Astrocyte of the cerebellum (primary cell): ENCODE measurements around the gene PAM16.
A peak's percentile ranks its signal among the peaks of the same experiment; 100 is the strongest.

Experiments
- DNase-seq: peaks from one replicate; pipeline ENCODE4 v3.0.0-alpha.2; 2011; ENCODE audit warnings: low read depth
- H3K4me3 ChIP-seq: 2 replicates; pipeline ENCODE4 v1.5.1; 2011; ENCODE audit warnings: mild to moderate bottlenecking, low read depth, low read length, moderate library complexity
- in situ Hi-C: cut with HindIII; loops from 2 replicates; pipeline ENCODE4 v1.10.0; 2017; ENCODE audit warnings: low sequenced_read_pairs
- TF ChIP-seq, protein P1 (sequence below): IDR thresholded peaks from 2 replicates; pipeline ENCODE4 v1.5.1; 2012; ENCODE audit warnings: low read length, low read depth, moderate library complexity, mild to moderate bottlenecking; ENCODE audit errors: missing control alignments

Gene PAM16

DNA sequence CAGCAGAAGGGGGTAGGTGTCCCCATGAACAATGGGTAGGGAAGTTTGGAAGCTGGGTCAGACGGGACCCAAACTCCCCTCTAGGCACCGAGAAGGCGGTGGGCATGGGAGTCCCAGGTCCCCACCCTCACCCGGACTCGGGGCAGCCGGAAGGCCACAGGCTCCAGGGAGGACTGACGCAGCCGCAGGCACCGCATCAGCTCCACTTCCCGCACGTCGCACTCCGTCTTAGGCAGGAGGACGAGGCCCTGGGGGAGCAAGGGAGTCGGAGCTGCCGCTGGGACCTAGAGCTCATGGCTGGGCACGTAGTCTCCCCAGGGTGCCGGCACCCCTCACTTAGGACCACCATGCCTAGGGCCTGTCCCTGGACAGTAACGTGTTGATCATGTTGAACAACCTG lies 7.1 kb upstream of the PAM16 start:
- TF ChIP-seq, protein P1, sequence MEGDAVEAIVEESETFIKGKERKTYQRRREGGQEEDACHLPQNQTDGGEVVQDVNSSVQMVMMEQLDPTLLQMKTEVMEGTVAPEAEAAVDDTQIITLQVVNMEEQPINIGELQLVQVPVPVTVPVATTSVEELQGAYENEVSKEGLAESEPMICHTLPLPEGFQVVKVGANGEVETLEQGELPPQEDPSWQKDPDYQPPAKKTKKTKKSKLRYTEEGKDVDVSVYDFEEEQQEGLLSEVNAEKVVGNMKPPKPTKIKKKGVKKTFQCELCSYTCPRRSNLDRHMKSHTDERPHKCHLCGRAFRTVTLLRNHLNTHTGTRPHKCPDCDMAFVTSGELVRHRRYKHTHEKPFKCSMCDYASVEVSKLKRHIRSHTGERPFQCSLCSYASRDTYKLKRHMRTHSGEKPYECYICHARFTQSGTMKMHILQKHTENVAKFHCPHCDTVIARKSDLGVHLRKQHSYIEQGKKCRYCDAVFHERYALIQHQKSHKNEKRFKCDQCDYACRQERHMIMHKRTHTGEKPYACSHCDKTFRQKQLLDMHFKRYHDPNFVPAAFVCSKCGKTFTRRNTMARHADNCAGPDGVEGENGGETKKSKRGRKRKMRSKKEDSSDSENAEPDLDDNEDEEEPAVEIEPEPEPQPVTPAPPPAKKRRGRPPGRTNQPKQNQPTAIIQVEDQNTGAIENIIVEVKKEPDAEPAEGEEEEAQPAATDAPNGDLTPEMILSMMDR, result no peak
- in situ Hi-C loops, result no loop called here
- DNase-seq, result no peak
- no peak overlapping the region for H3K4me3 ChIP-seq

DNA sequence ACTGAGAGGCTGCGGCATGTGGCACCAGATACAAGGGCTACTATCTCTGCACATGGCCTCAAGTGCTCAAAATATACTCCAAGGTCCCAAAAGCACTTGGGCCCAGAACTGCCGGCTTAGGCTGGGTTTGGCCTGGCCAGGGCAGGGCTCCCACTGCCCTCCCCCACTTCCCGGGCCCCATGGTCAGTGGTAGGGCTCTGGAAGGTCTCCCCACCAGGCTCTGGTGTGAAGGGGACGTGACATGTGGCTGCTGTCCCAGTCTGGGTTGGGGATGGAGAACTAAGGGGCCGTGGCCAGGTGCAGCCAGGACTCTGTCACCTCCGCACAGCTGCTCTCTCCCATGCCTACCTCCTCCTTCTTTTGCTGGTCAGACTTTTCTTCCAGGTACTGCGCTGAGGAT lies 5.7 kb upstream of the PAM16 start:
- H3K4me3 ChIP-seq, result no peak overlapping the region
- DNase-seq, result no peak
- TF ChIP-seq, protein P1, result no peak
- in situ Hi-C loops, result no loop called here

DNA sequence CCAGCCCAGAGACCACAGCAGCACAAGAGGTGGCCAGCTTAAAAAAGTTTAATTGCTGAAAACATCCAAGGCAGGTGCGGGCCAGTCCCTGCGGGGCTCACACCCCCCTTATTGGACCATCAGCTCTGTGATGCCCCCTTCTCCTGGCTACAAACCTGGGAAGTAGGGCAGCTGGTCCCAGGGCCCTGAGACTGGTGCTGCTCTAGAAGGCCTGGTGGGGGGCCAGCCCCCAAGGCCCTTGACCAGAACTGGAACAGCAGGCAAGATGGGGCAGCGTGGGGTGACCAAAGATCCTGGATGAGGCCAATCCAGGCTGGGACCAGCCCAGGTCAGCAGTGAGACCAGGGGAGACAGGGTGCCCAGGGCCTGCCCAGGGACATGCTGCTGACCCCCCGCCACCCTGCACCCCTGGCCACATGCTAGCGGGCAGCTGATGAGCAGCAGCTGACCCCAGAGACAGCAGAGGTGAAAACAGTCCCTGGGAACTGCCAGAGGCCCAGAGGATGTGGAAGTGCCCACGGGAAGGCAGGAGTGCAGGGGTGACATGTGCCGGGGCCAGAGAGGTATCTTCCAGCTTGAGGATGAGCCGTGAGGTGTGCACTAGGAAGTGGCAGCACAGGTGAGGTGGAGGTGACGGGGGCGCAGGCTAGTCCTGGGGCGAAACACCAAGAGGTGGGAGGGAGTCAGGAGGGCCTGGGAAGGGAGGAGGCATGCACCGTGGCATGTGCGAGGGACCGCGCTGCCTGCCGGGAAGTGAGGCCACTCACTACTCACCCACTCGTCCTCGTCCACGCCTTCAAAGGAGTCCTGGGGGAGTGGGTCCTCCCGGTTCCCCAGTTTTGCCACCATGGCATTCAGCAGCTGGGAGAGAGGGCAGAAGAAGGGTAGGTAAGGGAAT lies 3.6 kb upstream of the PAM16 start:
- in situ Hi-C loops, result no loop called here
- H3K4me3 ChIP-seq, result no peak overlapping the region
- no peak for DNase-seq
- TF ChIP-seq, protein P1, result no peak

DNA sequence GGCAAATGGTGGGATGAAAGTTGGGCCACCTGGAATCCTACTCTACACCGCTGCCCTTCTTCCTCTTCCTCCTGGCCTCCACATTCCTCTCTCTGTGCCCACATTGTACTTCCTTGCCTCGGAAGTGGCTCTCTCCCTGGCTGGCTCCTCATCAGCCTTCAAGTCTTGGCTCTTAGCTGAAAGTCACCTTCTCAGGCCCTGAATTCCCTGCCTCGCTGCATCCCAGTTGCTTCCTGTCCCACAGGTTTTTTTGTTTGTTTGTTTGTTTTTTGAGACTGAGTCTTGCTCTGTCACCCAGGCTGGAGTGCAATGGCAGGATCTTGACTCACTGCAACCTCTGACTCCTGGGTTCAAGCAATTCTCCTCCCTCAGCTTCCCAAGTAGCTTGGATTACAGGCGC lies 2.6 kb upstream of the PAM16 start:
- in situ Hi-C loops, result no loop called here
- TF ChIP-seq, protein P1, result no peak
- H3K4me3 ChIP-seq, result no peak overlapping the region
- DNase-seq, result no peak

DNA sequence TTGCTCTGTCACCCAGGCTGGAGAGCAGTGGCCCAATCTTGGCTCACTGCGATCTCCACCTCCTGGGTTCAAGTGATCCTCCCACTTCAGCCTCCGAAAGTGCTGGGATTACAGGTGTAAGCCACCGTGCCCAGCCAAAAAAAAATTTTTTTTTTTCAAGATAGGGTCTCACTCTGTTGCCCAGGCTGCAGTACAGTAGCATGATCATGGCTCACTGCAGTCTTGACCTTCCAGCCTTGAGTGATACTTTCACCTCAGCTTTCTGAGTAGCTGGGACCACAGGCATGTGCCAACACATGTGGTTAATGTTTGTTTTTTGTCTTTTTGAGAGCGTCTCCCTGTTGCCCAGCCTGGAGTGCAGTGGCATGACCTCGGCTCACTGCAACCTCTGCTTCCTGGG lies 1.7 kb upstream of the PAM16 start:
- in situ Hi-C loops, result no loop called here
- DNase-seq, result no peak
- TF ChIP-seq, protein P1, result no peak
- H3K4me3 ChIP-seq, result no peak overlapping the region

DNA sequence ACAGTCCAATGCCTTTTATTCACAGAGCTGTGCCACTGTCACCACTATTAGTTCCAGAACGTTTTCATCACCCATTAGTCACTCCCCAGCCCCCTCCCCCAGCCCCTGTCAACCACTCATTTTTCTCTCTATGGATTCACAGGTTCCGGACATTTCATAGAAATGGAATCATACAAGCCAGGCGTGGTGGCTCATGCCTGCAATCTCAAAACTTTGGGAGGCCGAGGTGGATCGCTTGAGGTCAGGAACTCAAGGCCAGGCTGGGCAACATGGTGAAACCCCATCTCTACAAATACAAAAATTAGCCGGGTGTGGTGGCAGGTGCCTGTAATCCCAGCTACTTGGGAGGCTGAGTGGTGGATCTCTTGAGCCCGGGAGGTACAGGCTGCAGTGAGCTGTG lies 759 bp upstream of the PAM16 start:
- in situ Hi-C loops, result no loop called here
- TF ChIP-seq, protein P1, result no peak
- no peak for DNase-seq
- H3K4me3 ChIP-seq, result no peak overlapping the region

DNA sequence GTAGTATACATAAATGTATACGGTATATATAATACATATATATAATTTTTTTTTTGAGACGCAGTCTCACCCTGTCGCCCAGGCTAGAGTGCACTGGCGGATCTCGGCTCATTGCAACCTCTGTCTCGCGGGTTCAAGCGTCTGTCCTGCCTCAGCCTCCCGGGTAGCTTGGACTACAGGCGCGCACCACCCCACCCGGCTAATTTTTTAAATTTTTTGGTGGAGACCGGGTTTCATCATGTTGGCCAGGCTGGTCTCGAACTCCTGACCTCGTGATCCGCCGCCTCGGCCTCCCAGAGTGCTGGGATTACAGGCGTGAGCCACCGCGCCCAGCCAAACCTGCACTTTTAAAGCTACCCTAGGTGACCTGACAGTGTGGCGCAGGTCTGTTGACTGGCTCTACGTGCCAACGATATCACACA lies 745 bp downstream of the PAM16 start:
- H3K4me3 ChIP-seq, result peak overlapping the region; percentile 68
- no peak for DNase-seq
- in situ Hi-C loops, result no loop called here
- TF ChIP-seq, protein P1, result no peak
